IMR-90 (cell line): ENCODE results near the gene LSM14B. TPM values are rescaled to one million over a fixed set of nuclear protein-coding genes. Genes with fewer than 3 reads are reported as not detected.

ENCODE experiments used
- ATAC-seq: fragments of 200-7000 bp; cut with Tn5 transposase; 2 replicates; pipeline ENCODE4 v1.9.1; 2020; ENCODE audit warnings: low read depth, mild to moderate bottlenecking, moderate library complexity
- BruUV-seq: library from RNA; stranded (reverse); fragments of 400-500 nt; replicated peaks from 2 replicates; lab custom pipeline; 2021; lab: Mats Ljungman, UMichigan
- CTCF ChIA-PET: fragments of 300-600 bp; formaldehyde crosslinking; extraction: SDS; loops from one replicate; lab custom pipeline; 2021; ENCODE audit warnings: antibody characterized with exemption; lab: Yijun Ruan, JAX
- POLR2A ChIA-PET: fragments of 300-600 bp; sonication (Branson Sonifier 250); formaldehyde crosslinking; loops from one replicate; lab custom pipeline; 2022; ENCODE audit warnings: antibody characterized with exemption; ENCODE audit not compliant: unreplicated experiment; lab: Charles Lee
- DNase-seq: peaks from one replicate; pipeline ENCODE4 v3.0.0; 2013
- H2AFZ ChIP-seq: replicated peaks from 2 replicates; pipeline ENCODE3; 2013; ENCODE audit warnings: low read length, mild to moderate bottlenecking; ENCODE audit not compliant: poor library complexity
- H2AK5ac ChIP-seq: 2 replicates; pipeline ENCODE4 v1.6.1; 2013; ENCODE audit warnings: low read depth, low read length, inconsistent platforms
- H2AK9ac ChIP-seq: replicated peaks from 2 replicates; pipeline ENCODE3; 2013; ENCODE audit warnings: mild to moderate bottlenecking, low read depth, low read length, moderate library complexity; ENCODE audit not compliant: poor library complexity
- H2BK120ac ChIP-seq: 2 replicates; pipeline ENCODE4 v1.6.1; 2013; ENCODE audit warnings: low read depth, low read length, inconsistent platforms
- H2BK15ac ChIP-seq: 3 replicates; pipeline ENCODE4 v1.6.1; 2013; ENCODE audit warnings: low read depth, low read length, inconsistent platforms
- H2BK20ac ChIP-seq: 2 replicates; pipeline ENCODE4 v1.6.1; 2013; ENCODE audit warnings: low read depth, mild to moderate bottlenecking, inconsistent platforms, low read length, moderate library complexity
- H2BK5ac ChIP-seq: 2 replicates; pipeline ENCODE4 v1.6.1; 2013; ENCODE audit warnings: mild to moderate bottlenecking, low read depth, low read length, inconsistent platforms; ENCODE audit not compliant: poor library complexity, severe bottlenecking
- H3K14ac ChIP-seq: replicated peaks from 2 replicates; pipeline ENCODE4 v1.6.1; 2013; ENCODE audit warnings: low read depth, low read length, inconsistent platforms
- H3K18ac ChIP-seq: 2 replicates; pipeline ENCODE4 v1.6.1; 2013; ENCODE audit warnings: low read depth, low read length, control low read depth
- H3K23ac ChIP-seq: 2 replicates; pipeline ENCODE4 v1.6.1; 2013; ENCODE audit warnings: low read depth, low read length, inconsistent platforms
- H3K27ac ChIP-seq: 2 replicates; pipeline ENCODE4 v1.5.1; 2013; ENCODE audit warnings: mild to moderate bottlenecking, control low read depth, low read length; ENCODE audit not compliant: insufficient read depth
- H3K27me3 ChIP-seq: 2 replicates; pipeline ENCODE4 v1.6.1; 2013; ENCODE audit warnings: low read length; ENCODE audit not compliant: control insufficient read depth, insufficient read depth
- H3K36me3 ChIP-seq: 2 replicates; pipeline ENCODE4 v1.6.1; 2013; ENCODE audit warnings: low read length, mixed read lengths; ENCODE audit not compliant: control insufficient read depth, insufficient read depth
- H3K4ac ChIP-seq: 2 replicates; pipeline ENCODE4 v1.6.1; 2013; ENCODE audit warnings: low read depth, low read length, inconsistent platforms
- H3K4me1 ChIP-seq: 2 replicates; pipeline ENCODE4 v1.6.1; 2013; ENCODE audit warnings: low read length, mixed read lengths; ENCODE audit not compliant: control insufficient read depth, insufficient read depth
- H3K4me2 ChIP-seq: 2 replicates; pipeline ENCODE4 v1.6.1; 2013; ENCODE audit warnings: low read depth, mild to moderate bottlenecking, control low read depth, low read length, moderate library complexity
- H3K4me3 ChIP-seq: 2 replicates; pipeline ENCODE4 v1.5.1; 2013; ENCODE audit warnings: low read depth, mild to moderate bottlenecking, control low read depth, low read length, moderate library complexity; ENCODE audit not compliant: insufficient read depth
- H3K56ac ChIP-seq: 2 replicates; pipeline ENCODE4 v1.6.1; 2013; ENCODE audit warnings: low read length, inconsistent platforms; ENCODE audit not compliant: insufficient read depth; ENCODE audit errors: extremely low read depth
- H3K79me1 ChIP-seq, 2 experiments: 2 replicates each; pipeline ENCODE4 v1.6.1; 2013; ENCODE audit warnings: low read length in 2 of 2, inconsistent platforms in 1 of 2, low read depth in 1 of 2
- H3K9ac ChIP-seq: 2 replicates; pipeline ENCODE4 v1.6.1; 2013; ENCODE audit warnings: low read depth, low read length, control low read depth
- H3K9me1 ChIP-seq: 2 replicates; pipeline ENCODE4 v1.6.1; 2013; ENCODE audit warnings: low read length, inconsistent platforms; ENCODE audit not compliant: insufficient read depth
- H3K9me3 ChIP-seq: 2 replicates; pipeline ENCODE4 v1.6.1; 2013; ENCODE audit warnings: low read length; ENCODE audit not compliant: control insufficient read depth, insufficient read depth
- H4K20me1 ChIP-seq: 2 replicates; pipeline ENCODE4 v1.6.1; 2013; ENCODE audit warnings: low read length, inconsistent platforms; ENCODE audit not compliant: insufficient read depth
- H4K5ac ChIP-seq: 2 replicates; pipeline ENCODE4 v1.6.1; 2013; ENCODE audit warnings: mild to moderate bottlenecking, low read depth, low read length, control low read depth
- H4K8ac ChIP-seq, 2 experiments: 2 replicates each; pipeline ENCODE4 v1.6.1; 2013; ENCODE audit warnings: low read depth in 2 of 2, low read length in 2 of 2, control low read depth in 1 of 2, inconsistent platforms in 1 of 2
- H4K91ac ChIP-seq: 2 replicates; pipeline ENCODE4 v1.6.1; 2013; ENCODE audit warnings: low read depth, low read length, inconsistent platforms; ENCODE audit not compliant: insufficient read depth
- BHLHE40 ChIP-seq: fragments of 150-350 bp; IDR thresholded peaks from 2 replicates; pipeline ENCODE4 v1.6.1; 2016; ENCODE audit warnings: mild to moderate bottlenecking, low read depth, low read length
- CHD1 ChIP-seq: IDR thresholded peaks from 2 replicates; pipeline ENCODE4 v1.6.1; 2012; ENCODE audit warnings: low read depth, low read length, improper control_type of control experiment
- POLR2A ChIP-seq: IDR thresholded peaks from 2 replicates; pipeline ENCODE4 v1.6.1; 2012; ENCODE audit warnings: mild to moderate bottlenecking, low read depth, low read length
- RCOR1 ChIP-seq: IDR thresholded peaks from 2 replicates; pipeline ENCODE4 v1.6.1; 2012; ENCODE audit warnings: mild to moderate bottlenecking, low read length, improper control_type of control experiment; ENCODE audit not compliant: insufficient replicate concordance
- RFX5 ChIP-seq: IDR thresholded peaks from 2 replicates; pipeline ENCODE4 v1.8.0; 2012; ENCODE audit warnings: low read depth, mild to moderate bottlenecking, low read length, moderate library complexity
- SMC3 ChIP-seq: fragments of 150-350 bp; IDR thresholded peaks from 2 replicates; pipeline ENCODE4 v1.6.1; 2016; ENCODE audit warnings: low read depth, mild to moderate bottlenecking, antibody characterized with exemption, low read length, moderate library complexity
- WGBS, 2 experiments: methylation state at CpG; one replicate each; pipeline versions ENCODE4 v1.1.5 to v1.1.7; 2013; ENCODE audit warnings: missing lambda C conversion rate in 2 of 2; ENCODE audit not compliant: insufficient read length in 1 of 2; ENCODE audit errors: extremely low coverage in 2 of 2; 5-methylcytosine and 5-hydroxymethylcytosine counted together
- dilution Hi-C: fragments of 300-500 bp; cut with HindIII; formaldehyde crosslinking; loops from one replicate; pipeline ENCODE4 v1.14.3; 2018; ENCODE audit warnings: low sequenced_read_pairs; ENCODE audit not compliant: unreplicated experiment
- in situ Hi-C: fragments of 300-500 bp; cut with MboI; formaldehyde crosslinking; loops from 3 replicates; pipeline ENCODE4 v1.14.3; 2019; ENCODE audit warnings: low sequenced_read_pairs, inconsistent platforms, mixed read lengths
- intact Hi-C: fragments of 100-400 bp; cut with micrococcal nuclease; formaldehyde crosslinking; loops from 2 replicates; pipeline ENCODE4 v1.10.0; 2022
- polyA plus RNA-seq, 3 experiments: library from polyadenylated mRNA; depleted of rRNA; stranded (reverse); fragments of >200 nt; gene quantifications; 2 replicates each; pipeline ENCODE4 v1.2.3, GENCODE V29; 2012; ENCODE audit warnings: low replicate concordance in 1 of 3
- total RNA-seq: library from RNA; depleted of rRNA; stranded (reverse); fragments of >200 nt; gene quantifications from 2 replicates; pipeline ENCODE4 v1.2.3, GENCODE V29; 2012

The LSM14B gene
- total and polyA plus RNA-seq, 2 of the 4 experiments (the other 2 are of a cell fraction), result 23.7 to 41.1 TPM

GRCh38 chr20:62119115-62119514, 3.2 kb upstream of the LSM14B start:
- no peak for DNase-seq
- ChIA-PET POLR2A (no interaction called here), CTCF (no interaction called here)
- Histone ChIP-seq H3K4me1 (peaks cover 8% of the 10 kb centered on the region), H2AK5ac (no peak overlapping the region), H3K27me3 (peaks cover 33% of the 10 kb centered on the region), H3K18ac (no peak overlapping the region), H3K27ac (no peak overlapping the region), H4K20me1 (peaks cover 11% of the 10 kb centered on the region), H3K9me1 (peaks cover 6% of the 10 kb centered on the region), H3K56ac (no peak overlapping the region), H4K8ac (no peak overlapping the region), H2AK9ac (no peak overlapping the region), H3K9me3 (peaks cover 3% of the 10 kb centered on the region; the same call in 1 of the 2 replicates), H2BK120ac (no peak overlapping the region), H3K36me3 (peaks cover 1% of the 10 kb centered on the region; the same call in 1 of the 2 replicates), H3K4me2 (no peak overlapping the region), H3K4me3 (no peak overlapping the region), H3K4ac (no peak overlapping the region), H3K23ac (no peak overlapping the region), H4K91ac (no peak overlapping the region), H2BK5ac (no peak overlapping the region), H2AFZ (no peak overlapping the region), H3K79me1 (peaks cover 6 to 11% of the 10 kb centered on the region in 2 experiments; a peak in 3 of 4 replicates), H3K14ac (no peak overlapping the region), H2BK20ac (no peak overlapping the region), H3K9ac (no peak overlapping the region), H4K5ac (no peak overlapping the region), H2BK15ac (no peak overlapping the region)
- 38% methylated on average over 2 of the region's 5 CpGs; no CpG with 5 or more reads in 1 of the 2 experiments for WGBS, 2 experiments
- no TSS peak for BruUV-seq
- in situ Hi-C loops, result no loop called here
- ATAC-seq, result no peak
- dilution Hi-C loops, result no loop called here
- TF ChIP-seq POLR2A, result no peak
- TF ChIP-seq RCOR1, result no peak
- TF ChIP-seq BHLHE40, result no peak
- TF ChIP-seq SMC3, result no peak
- no peak for TF ChIP-seq RFX5
- no peak for TF ChIP-seq CHD1
- intact Hi-C loops, result no loop called here
